ENCODE measurements around the gene HOXA6. TPM values are rescaled to one million over a fixed set of nuclear protein-coding genes. Genes with fewer than 3 reads are reported as not detected.
A peak's percentile ranks its signal among the peaks of the same experiment; 100 is the strongest.

Gene HOXA6
- total and polyA plus RNA-seq, 2 donors (not counting 3 experiments of a cell fraction or from before 2014, with no cell fraction given), result 10.0 to 20.7 TPM

GRCh38 chr7:27178366-27178765, 30.8 kb upstream of the HOXA6 start:
- ChIA-PET CTCF (interaction anchor here (0.7 to 8.0 kb wide), 13 partner anchors 9 to 916 kb away, joined by 3 to 86 read pairs (median 15); partner anchors contain the start of genes HOXA3, HOXA5, HOXA6 and HOXA7), POLR2A (interaction anchor here (0.7 to 2.0 kb wide), 4 partner anchors 13 to 54 kb away, joined by 3 to 7 read pairs (median 6); partner anchors contain the start of gene HOXA9)
- peak overlapping the region; percentile 95 for H3K9ac ChIP-seq (replicated peaks; ENCODE audit: extremely low read depth, insufficient read depth, low read length)
- no peak overlapping the region for H2AFZ ChIP-seq (ENCODE audit: low read depth, low read length)
- no peaks in the 10 kb centered on the region for H3K27me3 ChIP-seq (ENCODE audit: control insufficient read depth in 2 of 2, insufficient read depth in 2 of 2, low read length in 2 of 2)
- peaks cover 65% of the 10 kb centered on the region for H3K4me1 ChIP-seq (ENCODE audit: control insufficient read depth, extremely low read depth, insufficient read depth, low read length)
- no peaks in the 10 kb centered on the region for H4K20me1 ChIP-seq (replicated peaks; ENCODE audit: control insufficient read depth, extremely low read depth, insufficient read depth, low read length)
- intact Hi-C loops (cut with micrococcal nuclease) (no loop called here), dilution Hi-C loops (cut with MboI; ENCODE audit: extremely low pct_ligation_motif_present, low sequenced_read_pairs) (no loop called here)
- no peaks in the 10 kb centered on the region for H3K9me3 ChIP-seq (replicated peaks; ENCODE audit: control insufficient read depth, insufficient read depth, low read length)
- DNase-seq (ENCODE audit: low read depth, low spot score) (peak; percentile 60), FAIRE-seq (peak; percentile 55)
- peaks cover 94% of the 10 kb centered on the region for H3K79me2 ChIP-seq (ENCODE audit: control insufficient read depth, insufficient read depth, low read length)
- H3K36me3 ChIP-seq (ENCODE audit: control insufficient read depth in 2 of 2, extremely low read depth in 1 of 2, insufficient read depth in 2 of 2, low read length in 2 of 2), result no peaks in the 10 kb centered on the region
- peak overlapping the region; percentile 98 for H3K4me2 ChIP-seq (ENCODE audit: insufficient read depth, low read length)
- H3K4me3 ChIP-seq (replicated peaks in 1 of 3; ENCODE audit: insufficient read depth in 1 of 3, low read depth in 1 of 3, low read length in 3 of 3), result peak overlapping the region; percentile 53 to 94 (median 69)
- H3K9me1 ChIP-seq (replicated peaks; ENCODE audit: control insufficient read depth, extremely low read depth, insufficient read depth, low read length), result no peaks in the 10 kb centered on the region
- BruUV-seq (replicated peaks), result no TSS peak
- TF ChIP-seq POLR2A (IDR thresholded peaks at IDR 0.05; ENCODE audit: low read depth, low read length), result no peak
- TF ChIP-seq CTCF (IDR thresholded peaks at IDR 0.05; ENCODE audit: extremely low read depth in 1 of 2, insufficient read depth in 1 of 2, low read depth in 1 of 2, low read length in 2 of 2), result no peak
- TF ChIP-seq EZH2 (IDR thresholded peaks at IDR 0.05; ENCODE audit: borderline replicate concordance, low read depth, low read length, severe bottlenecking), result no peak
- TF ChIP-seq MYC (IDR thresholded peaks at IDR 0.05; ENCODE audit: low read depth, low read length), result no peak
- TF ChIP-seq MAX (IDR thresholded peaks at IDR 0.05; ENCODE audit: insufficient read depth, insufficient read length), result no peak
- TF ChIP-seq POLR2AphosphoS5 (IDR thresholded peaks at IDR 0.05; ENCODE audit: insufficient read depth, low read depth, low read length), result no peak
- no peak for TF ChIP-seq JUN (IDR thresholded peaks at IDR 0.05; ENCODE audit: borderline replicate concordance, insufficient read depth, insufficient read length, low read depth)
- TF ChIP-seq FOS (IDR thresholded peaks at IDR 0.05; ENCODE audit: borderline replicate concordance, insufficient read depth, low read length), result no peak
- TF ChIP-seq GATA2 (IDR thresholded peaks at IDR 0.05; ENCODE audit: insufficient read depth, insufficient read length, low read depth, low read length), result no peak
- H3K27ac ChIP-seq (ENCODE audit: insufficient read depth, low read depth, low read length), result peak overlapping the region; percentile 96

Data from endothelial cell of umbilical vein (primary cell).